ENCODE results near the gene LRRK1.

DNA sequence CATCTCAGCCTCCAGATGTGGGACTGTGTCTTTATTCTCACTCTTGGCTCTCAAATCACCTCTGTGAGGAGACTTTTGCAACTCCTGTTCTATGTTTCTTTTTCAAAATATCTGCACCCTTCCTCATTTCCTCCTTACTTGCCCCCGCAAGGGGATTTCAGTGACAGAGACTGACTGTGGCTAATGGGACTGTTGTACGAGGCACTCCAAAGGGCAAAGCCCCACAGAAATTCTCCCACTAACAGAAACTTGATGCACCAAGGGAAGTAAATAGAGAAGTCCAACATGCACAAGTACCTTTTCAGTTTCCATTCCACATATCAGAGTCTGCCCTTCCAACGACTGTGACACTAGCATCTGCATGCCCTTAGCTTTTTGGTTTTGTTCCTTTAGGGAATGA, 69.7 kb downstream of the LRRK1 start:
- TF ChIP-seq, protein P1, sequence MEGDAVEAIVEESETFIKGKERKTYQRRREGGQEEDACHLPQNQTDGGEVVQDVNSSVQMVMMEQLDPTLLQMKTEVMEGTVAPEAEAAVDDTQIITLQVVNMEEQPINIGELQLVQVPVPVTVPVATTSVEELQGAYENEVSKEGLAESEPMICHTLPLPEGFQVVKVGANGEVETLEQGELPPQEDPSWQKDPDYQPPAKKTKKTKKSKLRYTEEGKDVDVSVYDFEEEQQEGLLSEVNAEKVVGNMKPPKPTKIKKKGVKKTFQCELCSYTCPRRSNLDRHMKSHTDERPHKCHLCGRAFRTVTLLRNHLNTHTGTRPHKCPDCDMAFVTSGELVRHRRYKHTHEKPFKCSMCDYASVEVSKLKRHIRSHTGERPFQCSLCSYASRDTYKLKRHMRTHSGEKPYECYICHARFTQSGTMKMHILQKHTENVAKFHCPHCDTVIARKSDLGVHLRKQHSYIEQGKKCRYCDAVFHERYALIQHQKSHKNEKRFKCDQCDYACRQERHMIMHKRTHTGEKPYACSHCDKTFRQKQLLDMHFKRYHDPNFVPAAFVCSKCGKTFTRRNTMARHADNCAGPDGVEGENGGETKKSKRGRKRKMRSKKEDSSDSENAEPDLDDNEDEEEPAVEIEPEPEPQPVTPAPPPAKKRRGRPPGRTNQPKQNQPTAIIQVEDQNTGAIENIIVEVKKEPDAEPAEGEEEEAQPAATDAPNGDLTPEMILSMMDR (optimal IDR thresholded peaks at IDR 0.05 in 1 of 3, IDR thresholded peaks at IDR 0.05 in 1 of 3, conservative IDR thresholded peaks at IDR 0.05 in 1 of 3; ENCODE audit: extremely low read depth in 1 of 3, insufficient read depth in 2 of 3, low read length in 3 of 3), result no peak
- TF ChIP-seq EZH2 (IDR thresholded peaks at IDR 0.05; ENCODE audit: low read length), result no peak
